GM19455 (cell line): ENCODE measurements around the gene BCAS1.

Source experiments
- ATAC-seq: cut with Tn5 transposase; IDR thresholded peaks from one replicate; pipeline ENCODE4 v1.9.1; 2021; ENCODE audit not compliant: unreplicated experiment

BCAS1 gene

GRCh38 chr20:54082100-54082499 is 11.7 kb upstream of the BCAS1 start:
- ATAC-seq, result no peak

- peak; percentile 54 for ATAC-seq
Observed at GRCh38 chr20:54079652-54080051, 9.3 kb upstream of the BCAS1 start.

- ATAC-seq, result peak; percentile 56
Observed at GRCh38 chr20:54078296-54078984, 8.0 kb upstream of the BCAS1 start.

- ATAC-seq, result no peak
Observed at GRCh38 chr20:54076259-54076658, 5.9 kb upstream of the BCAS1 start.

GRCh38 chr20:54075322-54075721 is 4.9 kb upstream of the BCAS1 start:
- ATAC-seq, result no peak

GRCh38 chr20:54074511-54074910 is 4.1 kb upstream of the BCAS1 start:
- no peak for ATAC-seq

- ATAC-seq, result no peak
Observed at GRCh38 chr20:54073288-54073687, 2.9 kb upstream of the BCAS1 start.

GRCh38 chr20:54069501-54069971 is 858 bp downstream of the BCAS1 start:
- ATAC-seq, result no peak

GRCh38 chr20:54068966-54069365 is 1.4 kb downstream of the BCAS1 start:
- ATAC-seq, result no peak

- no peak for ATAC-seq
Observed at GRCh38 chr20:54068495-54068894, 1.9 kb downstream of the BCAS1 start.

- no peak for ATAC-seq
Observed at GRCh38 chr20:54067606-54068174, 2.7 kb downstream of the BCAS1 start.

GRCh38 chr20:54065601-54066038 is 4.8 kb downstream of the BCAS1 start:
- ATAC-seq, result no peak

- ATAC-seq, result no peak
Observed at GRCh38 chr20:54064939-54065338, 5.5 kb downstream of the BCAS1 start.

- ATAC-seq, result no peak
Observed at GRCh38 chr20:54063992-54064676, 6.3 kb downstream of the BCAS1 start.

GRCh38 chr20:54063580-54063979 is 6.8 kb downstream of the BCAS1 start:
- ATAC-seq, result no peak

- peak; percentile 49 for ATAC-seq
Observed at GRCh38 chr20:54062812-54063280, 7.5 kb downstream of the BCAS1 start.

- no peak for ATAC-seq
Observed at GRCh38 chr20:54061101-54061881, 9.1 kb downstream of the BCAS1 start.

- no peak for ATAC-seq
Observed at GRCh38 chr20:54059691-54060364, 10.6 kb downstream of the BCAS1 start.

- peak; percentile 51 for ATAC-seq
Observed at GRCh38 chr20:54058420-54059139, 11.8 kb downstream of the BCAS1 start.
